ENCODE data around the gene SASS6. TPM values are rescaled to one million over a fixed set of nuclear protein-coding genes. Genes with fewer than 3 reads are reported as not detected.

The SASS6 gene
- total RNA-seq, 3 donors from 2014 or later: 2.7 to 7.2 (median 3.6) TPM

DNA sequence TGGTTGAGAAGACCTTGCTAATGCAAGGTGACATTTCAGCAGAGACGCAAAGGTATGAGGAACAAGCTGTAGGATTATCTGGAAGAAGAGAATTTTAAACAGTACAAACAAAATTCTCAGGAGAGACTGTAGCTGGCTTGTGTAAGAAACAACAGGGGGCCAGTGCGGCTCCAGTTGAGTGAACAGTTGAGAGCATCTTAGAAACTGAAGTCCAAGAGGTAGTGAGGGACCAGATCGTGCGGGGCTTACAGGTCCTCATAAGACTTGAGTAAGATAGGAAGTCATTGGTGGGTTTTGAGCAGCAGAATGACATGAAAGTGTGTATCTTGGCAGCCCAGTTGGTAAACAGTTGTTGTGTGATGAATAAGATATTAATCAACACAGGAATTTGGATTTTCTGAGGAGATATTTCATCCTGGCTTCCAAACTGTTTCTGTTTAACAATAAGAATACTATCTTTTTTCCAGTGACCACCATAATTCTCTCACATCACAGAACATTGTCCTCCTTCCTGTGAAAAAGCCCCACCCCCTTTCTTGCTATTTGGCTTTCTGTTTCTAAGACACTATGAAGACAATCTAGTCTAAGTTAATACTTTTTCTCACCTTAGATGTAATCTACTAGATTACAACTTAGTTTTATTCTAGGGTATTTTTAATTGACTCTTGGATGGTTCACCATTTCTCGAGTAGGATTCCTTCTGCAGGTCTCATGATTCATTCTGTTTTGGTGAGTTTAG is 62.4 kb downstream of the SASS6 start:
- no peak for DNase-seq (ENCODE audit: low spot score in 2 of 2)
- H3K9me3 ChIP-seq: no peaks in the 10 kb centered on the region
- intact Hi-C loops (cut with DNase I; ENCODE audit: low total_unique reads): no loop called here
- H3K27ac ChIP-seq: no peak overlapping the region
- no peak for TF ChIP-seq POLR2AphosphoS5 (IDR thresholded peaks at IDR 0.05)
- no peak for TF ChIP-seq POLR2A (IDR thresholded peaks at IDR 0.05)
- TF ChIP-seq CTCF (IDR thresholded peaks at IDR 0.05): no peak
- H3K4me3 ChIP-seq: no peak overlapping the region
- H3K4me1 ChIP-seq: no peaks in the 10 kb centered on the region
- H3K36me3 ChIP-seq: no peaks in the 10 kb centered on the region
- no peaks in the 10 kb centered on the region for H3K27me3 ChIP-seq

DNA sequence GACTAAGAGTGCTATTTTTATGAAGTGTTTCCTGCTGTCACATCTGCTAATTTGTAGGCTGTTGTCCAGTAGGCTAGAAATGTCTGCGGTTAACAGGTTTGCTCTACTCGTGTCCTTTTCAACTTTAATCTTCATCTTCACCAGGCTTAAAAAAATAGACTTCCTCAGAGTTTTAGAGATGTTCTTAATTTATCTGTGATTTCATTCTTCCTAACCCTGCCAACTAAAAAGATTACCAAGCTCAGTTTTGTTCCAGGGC is 66.8 kb downstream of the SASS6 start:
- H3K9me3 ChIP-seq: no peaks in the 10 kb centered on the region
- no peaks in the 10 kb centered on the region for H3K27me3 ChIP-seq
- intact Hi-C loops (cut with DNase I; ENCODE audit: low total_unique reads): no loop called here
- H3K4me1 ChIP-seq: no peaks in the 10 kb centered on the region
- H3K27ac ChIP-seq: no peak overlapping the region
- H3K36me3 ChIP-seq: no peaks in the 10 kb centered on the region
- no peak for DNase-seq (ENCODE audit: low spot score in 2 of 2)
- TF ChIP-seq POLR2AphosphoS5 (IDR thresholded peaks at IDR 0.05): no peak
- TF ChIP-seq CTCF (IDR thresholded peaks at IDR 0.05): no peak
- TF ChIP-seq POLR2A (IDR thresholded peaks at IDR 0.05): no peak
- no peak overlapping the region for H3K4me3 ChIP-seq

GRCh38 chr1:100065183-100065968 is 67.4 kb downstream of the SASS6 start:
- no peaks in the 10 kb centered on the region for H3K27me3 ChIP-seq
- no peaks in the 10 kb centered on the region for H3K36me3 ChIP-seq
- no peak for TF ChIP-seq CTCF (IDR thresholded peaks at IDR 0.05)
- no peak overlapping the region for H3K4me3 ChIP-seq
- no peaks in the 10 kb centered on the region for H3K9me3 ChIP-seq
- DNase-seq (ENCODE audit: low spot score in 2 of 2): no peak
- intact Hi-C loops (cut with DNase I; ENCODE audit: low total_unique reads): no loop called here
- H3K27ac ChIP-seq: no peak overlapping the region
- H3K4me1 ChIP-seq: no peaks in the 10 kb centered on the region

DNA sequence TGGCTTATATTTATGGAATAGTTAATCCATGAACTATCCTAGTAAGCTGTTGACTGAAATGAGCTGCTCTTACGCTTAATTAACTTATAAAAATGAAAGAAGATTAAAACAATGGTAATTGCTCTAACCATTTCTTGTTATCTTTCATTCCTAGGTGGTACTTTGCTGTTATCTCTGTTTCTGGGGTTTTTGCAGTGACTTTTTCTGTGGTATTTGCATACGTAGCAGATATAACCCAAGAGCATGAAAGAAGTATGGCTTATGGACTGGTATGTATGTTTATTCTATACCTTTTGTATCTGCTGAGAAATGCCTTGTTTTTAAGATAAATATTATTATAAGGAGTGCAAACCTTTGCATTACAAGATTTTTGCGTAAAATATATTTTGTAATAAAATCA is 71.0 kb downstream of the SASS6 start:
- Histone ChIP-seq H3K27ac (no peak overlapping the region), H3K4me1 (no peaks in the 10 kb centered on the region), H3K36me3 (no peaks in the 10 kb centered on the region), H3K27me3 (no peaks in the 10 kb centered on the region), H3K4me3 (no peak overlapping the region), H3K9me3 (no peaks in the 10 kb centered on the region)
- no peak for DNase-seq (ENCODE audit: low spot score in 2 of 2)
- no peak for TF ChIP-seq POLR2AphosphoS5 (IDR thresholded peaks at IDR 0.05)
- no peak for TF ChIP-seq POLR2A (IDR thresholded peaks at IDR 0.05)
- TF ChIP-seq CTCF (IDR thresholded peaks at IDR 0.05): no peak
- intact Hi-C loops (cut with DNase I; ENCODE audit: low total_unique reads): no loop called here

DNA sequence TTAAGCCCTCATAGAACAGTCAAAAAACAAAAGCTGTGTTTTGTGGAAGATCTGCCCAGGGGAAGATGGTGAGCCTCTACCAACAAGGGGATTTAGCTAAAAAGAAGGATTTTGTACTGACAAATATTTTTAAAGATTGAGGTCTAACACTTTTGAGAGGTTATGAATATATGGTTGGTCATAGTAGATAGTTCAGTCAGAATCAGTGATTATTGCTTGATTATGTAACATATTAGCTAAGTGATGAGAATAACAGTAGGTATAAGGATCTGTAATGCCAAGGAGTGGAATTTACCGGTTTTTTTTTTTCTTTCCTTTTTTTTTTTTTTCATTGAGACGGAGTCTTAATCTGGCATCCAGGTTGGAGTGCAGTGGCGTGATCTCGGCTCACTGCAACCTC is 79.0 kb downstream of the SASS6 start:
- Histone ChIP-seq H3K4me3 (no peak overlapping the region), H3K27me3 (no peaks in the 10 kb centered on the region), H3K4me1 (no peaks in the 10 kb centered on the region), H3K27ac (no peak overlapping the region), H3K9me3 (no peaks in the 10 kb centered on the region), H3K36me3 (no peaks in the 10 kb centered on the region)
- intact Hi-C loops (cut with DNase I; ENCODE audit: low total_unique reads): no loop called here
- DNase-seq (ENCODE audit: low spot score in 2 of 2): no peak
- TF ChIP-seq POLR2A (IDR thresholded peaks at IDR 0.05) (no peak), CTCF (IDR thresholded peaks at IDR 0.05) (no peak), POLR2AphosphoS5 (IDR thresholded peaks at IDR 0.05) (no peak)

Measured in breast epithelium (tissue), 4 donors.